Neuron (in vitro differentiated cells): ENCODE measurements around the gene HIF3A.

Source experiments
- H2AFZ ChIP-seq: one replicate; pipeline ENCODE4 v1.6.1; 2013; ENCODE audit warnings: low read depth, mild to moderate bottlenecking, inconsistent platforms, low read length, moderate library complexity
- H3K27me3 ChIP-seq: one replicate; pipeline ENCODE4 v1.6.1; 2013; ENCODE audit warnings: low read length; ENCODE audit not compliant: insufficient read depth
- H3K36me3 ChIP-seq: one replicate; pipeline ENCODE4 v1.6.1; 2013; ENCODE audit warnings: low read length; ENCODE audit not compliant: insufficient read depth
- H3K4me1 ChIP-seq: one replicate; pipeline ENCODE4 v1.6.1; 2013; ENCODE audit warnings: low read length; ENCODE audit not compliant: insufficient read depth
- H3K4me3 ChIP-seq: 2 replicates; pipeline ENCODE4 v1.5.1; 2013; ENCODE audit warnings: mild to moderate bottlenecking, low read length, moderate library complexity
- H3K9me3 ChIP-seq: one replicate; pipeline ENCODE4 v1.6.1; 2013; ENCODE audit warnings: low read length

HIF3A gene

DNA sequence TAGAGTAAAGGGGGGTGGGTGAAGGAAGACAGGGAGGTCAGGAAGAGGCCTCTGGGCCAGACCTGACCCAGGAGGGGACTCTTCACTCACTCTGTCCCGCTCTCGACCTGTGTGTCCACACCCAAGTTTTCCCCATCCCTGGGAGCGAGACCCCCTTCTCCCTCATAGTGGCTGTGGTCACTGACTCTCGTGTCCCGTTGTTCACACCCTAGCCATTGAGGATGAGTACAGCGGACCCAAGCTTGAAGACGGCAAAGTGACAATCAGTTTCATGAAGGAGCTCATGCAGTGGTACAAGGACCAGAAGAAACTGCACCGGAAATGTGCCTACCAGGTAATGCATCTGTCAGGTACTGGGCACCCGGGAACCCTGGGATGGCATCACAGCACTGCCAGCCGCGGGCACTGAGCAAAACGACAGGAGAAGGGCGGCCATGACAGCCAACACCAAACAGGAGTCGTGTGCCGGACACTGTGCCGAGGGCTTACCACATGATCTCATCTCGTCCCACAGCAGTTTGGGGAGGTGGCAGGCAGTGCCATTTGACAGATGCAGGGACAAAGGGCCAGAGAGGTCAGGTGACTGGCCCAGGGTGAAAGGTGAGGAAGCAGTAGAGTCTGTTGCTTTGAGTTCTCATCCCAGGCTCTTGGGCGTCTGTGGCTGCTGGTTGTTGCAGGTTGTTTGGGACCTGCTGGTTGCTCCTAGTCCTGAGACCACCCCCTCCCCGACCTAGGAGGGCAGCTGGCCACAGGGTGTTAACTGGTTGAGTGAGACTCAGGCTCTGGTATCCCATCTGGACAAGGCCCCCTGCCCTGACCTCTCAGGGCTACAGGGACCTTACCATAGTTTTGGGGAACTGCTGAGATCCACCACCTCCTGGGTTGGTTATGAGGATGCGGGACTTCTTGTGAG, 79.7 kb downstream of the HIF3A start:
- H3K27me3 ChIP-seq: no peaks in the 10 kb centered on the region
- no peak overlapping the region for H3K4me3 ChIP-seq
- no peaks in the 10 kb centered on the region for H3K4me1 ChIP-seq
- H2AFZ ChIP-seq: no peak overlapping the region
- peaks cover 66% of the 10 kb centered on the region for H3K36me3 ChIP-seq
- H3K9me3 ChIP-seq: peaks cover 2% of the 10 kb centered on the region

DNA sequence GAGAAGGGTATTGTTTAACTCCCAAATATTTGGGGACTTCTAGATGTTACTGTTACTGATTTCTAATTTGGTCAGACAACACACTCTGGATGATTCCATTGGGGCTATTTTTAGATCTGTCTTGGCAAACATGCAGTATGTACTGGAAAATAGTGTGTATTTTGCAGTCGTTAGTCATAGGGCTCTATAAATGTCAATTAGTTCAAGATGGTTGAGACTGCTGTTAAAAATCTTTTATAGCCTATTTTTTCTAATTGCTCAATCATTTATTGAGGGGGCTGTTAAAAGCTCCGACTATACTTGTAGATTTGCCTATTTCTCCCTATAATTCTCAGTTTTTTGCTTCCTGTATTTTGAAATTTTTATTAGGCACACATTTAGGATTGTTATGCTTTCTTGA, 81.4 kb downstream of the HIF3A start:
- no peaks in the 10 kb centered on the region for H3K27me3 ChIP-seq

GRCh38 chr19:46380690-46381089, 83.8 kb downstream of the HIF3A start:
- H3K36me3 ChIP-seq: peaks cover 88% of the 10 kb centered on the region
- H2AFZ ChIP-seq: no peak overlapping the region

More for the DNA sequence above, 81.4 kb downstream of the HIF3A start:
- no peak overlapping the region for H3K4me3 ChIP-seq
- H3K4me1 ChIP-seq: no peaks in the 10 kb centered on the region
- no peak overlapping the region for H2AFZ ChIP-seq
- peaks cover 2% of the 10 kb centered on the region for H3K9me3 ChIP-seq
- H3K36me3 ChIP-seq: peaks cover 79% of the 10 kb centered on the region

DNA sequence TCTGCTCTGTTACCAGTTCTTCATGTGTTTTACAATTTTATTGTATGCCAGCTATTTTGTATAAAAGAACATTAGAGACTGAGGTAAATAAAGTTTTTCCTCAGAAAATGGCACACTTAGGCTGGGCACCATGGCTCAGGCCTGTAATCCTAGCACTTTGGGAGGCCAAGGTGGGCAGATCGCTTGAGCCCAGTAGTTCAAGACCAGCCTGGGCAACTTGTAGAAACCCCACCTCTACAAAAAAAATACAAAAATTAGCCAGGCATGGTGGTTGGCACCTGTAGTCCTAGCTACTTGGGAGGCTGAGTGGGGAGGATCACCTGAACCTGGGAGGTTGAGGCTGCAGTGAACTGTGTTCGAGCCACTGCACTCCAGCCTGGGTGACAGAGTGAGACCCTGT, 84.5 kb downstream of the HIF3A start:
- no peaks in the 10 kb centered on the region for H3K27me3 ChIP-seq
- H3K4me3 ChIP-seq: no peak overlapping the region
- no peaks in the 10 kb centered on the region for H3K4me1 ChIP-seq
- H3K36me3 ChIP-seq: peaks cover 88% of the 10 kb centered on the region
- H2AFZ ChIP-seq: no peak overlapping the region
- peaks cover 2% of the 10 kb centered on the region for H3K9me3 ChIP-seq

More at GRCh38 chr19:46380690-46381089, 83.8 kb downstream of the HIF3A start:
- Histone ChIP-seq H3K9me3 (peaks cover 2% of the 10 kb centered on the region), H3K4me3 (no peak overlapping the region), H3K27me3 (no peaks in the 10 kb centered on the region), H3K4me1 (no peaks in the 10 kb centered on the region)

GRCh38 chr19:46381756-46382345, 85.0 kb downstream of the HIF3A start:
- Histone ChIP-seq H3K36me3 (peaks cover 85% of the 10 kb centered on the region), H3K4me3 (no peak overlapping the region), H3K9me3 (peaks cover 2% of the 10 kb centered on the region), H2AFZ (no peak overlapping the region), H3K27me3 (no peaks in the 10 kb centered on the region), H3K4me1 (no peaks in the 10 kb centered on the region)

GRCh38 chr19:46383171-46383815, 86.5 kb downstream of the HIF3A start:
- H3K27me3 ChIP-seq: no peaks in the 10 kb centered on the region
- no peak overlapping the region for H3K4me3 ChIP-seq
- no peak overlapping the region for H2AFZ ChIP-seq
- H3K9me3 ChIP-seq: peaks cover 3% of the 10 kb centered on the region
- H3K36me3 ChIP-seq: peaks cover 88% of the 10 kb centered on the region
- H3K4me1 ChIP-seq: no peaks in the 10 kb centered on the region

GRCh38 chr19:46383846-46384245, 87.0 kb downstream of the HIF3A start:
- Histone ChIP-seq H3K4me3 (no peak overlapping the region), H3K9me3 (peaks cover 3% of the 10 kb centered on the region), H3K4me1 (no peaks in the 10 kb centered on the region), H2AFZ (no peak overlapping the region), H3K36me3 (peaks cover 92% of the 10 kb centered on the region), H3K27me3 (no peaks in the 10 kb centered on the region)

- Histone ChIP-seq H3K4me1 (no peaks in the 10 kb centered on the region), H2AFZ (no peak overlapping the region), H3K36me3 (peaks cover 89% of the 10 kb centered on the region), H3K4me3 (no peak overlapping the region), H3K27me3 (no peaks in the 10 kb centered on the region), H3K9me3 (peaks cover 3% of the 10 kb centered on the region)
These were observed 87.6 kb downstream of the HIF3A start for GRCh38 chr19:46384396-46384795.

DNA sequence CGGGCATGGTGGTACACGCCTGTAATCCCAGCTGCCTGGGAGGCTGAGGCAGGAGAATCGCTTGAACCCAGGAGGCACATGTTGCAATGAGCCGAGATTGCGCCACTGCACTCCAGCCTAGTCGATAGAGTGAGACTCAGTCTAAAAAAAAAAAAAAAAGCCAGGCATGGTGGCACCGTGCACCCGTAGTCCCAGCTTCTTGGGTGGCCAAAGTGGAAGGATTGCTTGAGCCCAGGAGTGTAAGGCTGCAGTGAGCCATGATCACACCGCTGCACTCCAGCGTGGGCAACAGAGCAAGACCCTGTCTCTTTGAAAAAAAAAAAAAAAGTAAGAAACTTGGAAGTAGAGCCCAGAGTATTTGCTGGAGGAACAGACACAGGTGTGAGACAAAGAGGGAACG, 88.8 kb downstream of the HIF3A start:
- Histone ChIP-seq H3K4me1 (no peaks in the 10 kb centered on the region), H3K27me3 (no peaks in the 10 kb centered on the region), H3K4me3 (no peak overlapping the region), H2AFZ (no peak overlapping the region), H3K9me3 (peaks cover 1% of the 10 kb centered on the region), H3K36me3 (peaks cover 87% of the 10 kb centered on the region)

GRCh38 chr19:46386151-46386550, 89.3 kb downstream of the HIF3A start:
- Histone ChIP-seq H3K36me3 (peaks cover 87% of the 10 kb centered on the region), H3K4me1 (no peaks in the 10 kb centered on the region), H2AFZ (no peak overlapping the region), H3K9me3 (peaks cover 1% of the 10 kb centered on the region), H3K4me3 (no peak overlapping the region), H3K27me3 (no peaks in the 10 kb centered on the region)

- H3K36me3 ChIP-seq: peaks cover 83% of the 10 kb centered on the region
These were observed 90.3 kb downstream of the HIF3A start for GRCh38 chr19:46386996-46387712.

DNA sequence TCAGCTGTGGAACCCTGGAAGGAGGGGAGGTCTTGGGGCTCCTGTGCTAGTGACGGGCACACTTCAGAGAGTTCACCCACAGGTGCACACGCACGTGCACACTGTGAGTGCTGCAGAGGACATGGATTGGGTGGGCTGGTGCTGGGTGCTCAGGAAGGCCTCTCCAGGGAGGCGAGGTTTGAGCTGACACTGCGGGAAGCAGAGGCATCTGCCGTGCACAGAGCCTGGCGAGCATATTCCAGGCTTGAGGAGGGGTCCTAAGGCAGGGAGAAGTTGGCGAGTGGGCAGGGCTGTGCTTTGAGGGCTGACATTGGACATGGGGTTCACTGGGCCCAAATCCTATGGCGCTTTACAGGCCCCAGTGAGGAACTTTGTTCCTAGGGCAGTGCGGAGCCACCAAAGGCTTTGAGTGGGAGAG, 90.9 kb downstream of the HIF3A start:
- Histone ChIP-seq H3K4me1 (no peaks in the 10 kb centered on the region), H2AFZ (no peak overlapping the region), H3K27me3 (no peaks in the 10 kb centered on the region), H3K9me3 (peaks cover 1% of the 10 kb centered on the region), H3K36me3 (peaks cover 80% of the 10 kb centered on the region), H3K4me3 (no peak overlapping the region)

More at GRCh38 chr19:46386996-46387712, 90.3 kb downstream of the HIF3A start:
- peaks cover 1% of the 10 kb centered on the region for H3K9me3 ChIP-seq
- no peaks in the 10 kb centered on the region for H3K4me1 ChIP-seq
- no peak overlapping the region for H3K4me3 ChIP-seq
- no peak overlapping the region for H2AFZ ChIP-seq
- H3K27me3 ChIP-seq: no peaks in the 10 kb centered on the region
